OCI-LY3 (cell line): ENCODE measurements around the gene SLC15A1.

ENCODE experiments used
- H2AFZ ChIP-seq: fragments of 200-600, 300-600 bp; shearing (Covaris generic); 2 replicates; pipeline ENCODE4 v1.6.0; 2014; ENCODE audit warnings: antibody characterized with exemption, low read depth, low read length
- H3K27ac ChIP-seq: fragments of 200-600, 300-600 bp; sonication (generic); 2 replicates; pipeline ENCODE4 v1.5.1; 2014; ENCODE audit warnings: mild to moderate bottlenecking, low read length, moderate library complexity, mixed read lengths
- H3K27me3 ChIP-seq: fragments of 200-600, 300-600 bp; sonication (generic); 2 replicates; pipeline ENCODE4 v1.6.1; 2014; ENCODE audit warnings: low read depth, low read length, mixed read lengths
- H3K36me3 ChIP-seq: fragments of 200-600, 300-600 bp; sonication (generic); replicated peaks from 2 replicates; pipeline ENCODE3; 2014; ENCODE audit warnings: low read depth, low read length, mixed read lengths
- H3K4me1 ChIP-seq: fragments of 300-600, 200-600 bp; sonication (generic); 2 replicates; pipeline ENCODE4 v1.6.1; 2014; ENCODE audit warnings: low read length, mixed read lengths
- H3K4me2 ChIP-seq: fragments of 200-600, 300-600 bp; sonication (generic); 2 replicates; pipeline ENCODE4 v1.6.1; 2014; ENCODE audit warnings: low read length, mixed read lengths
- H3K4me3 ChIP-seq: fragments of 300-600, 200-600 bp; sonication (generic); 2 replicates; pipeline ENCODE4 v1.5.1; 2014; ENCODE audit warnings: antibody characterized with exemption, mild to moderate bottlenecking, low read length, moderate library complexity
- H3K79me2 ChIP-seq: fragments of 300-600, 200-600 bp; shearing (Covaris generic); 2 replicates; pipeline ENCODE4 v1.6.1; 2014; ENCODE audit warnings: mild to moderate bottlenecking, low read length, mixed read lengths
- H3K9ac ChIP-seq: fragments of 300-600, 200-600 bp; shearing (Covaris generic); 2 replicates; pipeline ENCODE4 v1.6.0; 2014; ENCODE audit warnings: mild to moderate bottlenecking, low read length, moderate library complexity
- H3K9me3 ChIP-seq: fragments of 200-600, 300-600 bp; shearing (Covaris generic); 2 replicates; pipeline ENCODE4 v1.6.1; 2014; ENCODE audit warnings: low read length, mixed read lengths; ENCODE audit not compliant: insufficient read depth
- H4K20me1 ChIP-seq: fragments of 200-600, 300-600 bp; sonication (generic); 2 replicates; pipeline ENCODE4 v1.6.1; 2016; ENCODE audit warnings: low read length, mixed read lengths; ENCODE audit not compliant: insufficient read depth
- CTCF ChIP-seq: fragments of 200-600, 300-600 bp; sonication (generic); IDR thresholded peaks from 2 replicates; pipeline ENCODE4 v1.5.1; 2014; ENCODE audit warnings: antibody characterized with exemption, low read length, low read depth
- EZH2phosphoT487 ChIP-seq: fragments of 200-600 bp; shearing (Covaris generic); IDR thresholded peaks from 2 replicates; pipeline ENCODE4 v1.6.1; 2018; ENCODE audit warnings: antibody characterized with exemption, mixed run types, low read depth

SLC15A1 gene

GRCh38 chr13:98740131-98740530, 12.3 kb downstream of the SLC15A1 start:
- H4K20me1 ChIP-seq: no peaks in the 10 kb centered on the region
- H3K4me2 ChIP-seq: no peak overlapping the region
- no peaks in the 10 kb centered on the region for H3K79me2 ChIP-seq
- no peaks in the 10 kb centered on the region for H3K36me3 ChIP-seq
- no peak for TF ChIP-seq EZH2phosphoT487
- TF ChIP-seq CTCF: no peak
- no peaks in the 10 kb centered on the region for H3K4me1 ChIP-seq
- H3K4me3 ChIP-seq: no peak overlapping the region
- H2AFZ ChIP-seq: no peak overlapping the region
- H3K27ac ChIP-seq: no peak overlapping the region
- no peaks in the 10 kb centered on the region for H3K9me3 ChIP-seq
- H3K9ac ChIP-seq: no peak overlapping the region
- H3K27me3 ChIP-seq: 0 out of 2 replicates have a peak, but pooled peaks cover 5% of the 10 kb centered on the region

DNA sequence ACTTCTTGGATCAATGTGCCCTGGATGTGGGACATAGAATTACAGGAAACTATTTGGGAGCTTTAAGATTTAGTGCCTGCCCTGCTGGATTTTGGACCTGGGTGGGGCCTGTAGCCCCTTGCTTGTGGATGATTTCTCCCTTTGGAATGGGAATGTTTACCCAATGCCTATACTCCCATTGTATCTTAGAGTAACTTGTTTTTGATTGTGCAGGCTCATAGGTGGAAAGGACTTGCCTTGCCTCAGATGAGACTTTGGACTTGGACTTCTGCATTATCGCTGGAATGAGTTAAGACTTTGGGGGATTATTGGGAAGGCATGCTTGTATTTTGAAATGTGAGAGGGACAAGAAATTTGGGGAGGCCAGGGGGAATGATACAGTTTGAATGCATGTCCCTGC, 13.5 kb downstream of the SLC15A1 start:
- TF ChIP-seq EZH2phosphoT487: no peak
- TF ChIP-seq CTCF: no peak
- no peak overlapping the region for H3K4me2 ChIP-seq
- H3K4me3 ChIP-seq: no peak overlapping the region
- H3K9ac ChIP-seq: no peak overlapping the region
- H2AFZ ChIP-seq: no peak overlapping the region
- H3K9me3 ChIP-seq: no peaks in the 10 kb centered on the region
- no peak overlapping the region for H3K27ac ChIP-seq
- H3K4me1 ChIP-seq: no peaks in the 10 kb centered on the region
- no peaks in the 10 kb centered on the region for H3K36me3 ChIP-seq
- H3K27me3 ChIP-seq: 0 out of 2 replicates have a peak, but pooled peaks cover 5% of the 10 kb centered on the region
- H4K20me1 ChIP-seq: no peaks in the 10 kb centered on the region
- H3K79me2 ChIP-seq: no peaks in the 10 kb centered on the region

- TF ChIP-seq EZH2phosphoT487: no peak
- no peak for TF ChIP-seq CTCF
- H3K27ac ChIP-seq: no peak overlapping the region
- H2AFZ ChIP-seq: no peak overlapping the region
- no peaks in the 10 kb centered on the region for H4K20me1 ChIP-seq
- H3K4me2 ChIP-seq: no peak overlapping the region
- H3K79me2 ChIP-seq: no peaks in the 10 kb centered on the region
- no peaks in the 10 kb centered on the region for H3K36me3 ChIP-seq
- H3K9ac ChIP-seq: no peak overlapping the region
- H3K4me3 ChIP-seq: no peak overlapping the region
- H3K9me3 ChIP-seq: no peaks in the 10 kb centered on the region
- H3K4me1 ChIP-seq: no peaks in the 10 kb centered on the region
- no peaks in the 10 kb centered on the region for H3K27me3 ChIP-seq
Observed at GRCh38 chr13:98738213-98738612, 14.3 kb downstream of the SLC15A1 start.

DNA sequence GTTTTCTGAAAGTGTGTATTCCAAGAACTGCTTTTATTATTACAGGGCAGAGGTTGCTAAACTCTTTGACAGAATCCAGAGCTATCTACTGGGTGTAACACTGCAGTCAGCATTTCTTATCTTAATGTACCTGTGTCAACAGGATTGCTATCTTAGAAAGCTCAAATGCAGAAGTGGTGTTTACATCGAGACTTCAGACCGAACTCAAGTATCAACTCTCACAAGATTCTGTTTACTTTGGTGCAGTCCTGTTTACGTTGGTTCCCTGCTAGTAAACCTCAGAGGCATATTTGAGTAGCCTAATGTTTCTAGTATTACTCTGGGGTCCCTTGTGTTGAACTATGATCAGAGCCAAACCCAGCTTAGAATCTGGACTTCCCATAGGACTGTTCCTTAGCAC, 20.5 kb downstream of the SLC15A1 start:
- TF ChIP-seq EZH2phosphoT487 (no peak), CTCF (no peak)
- Histone ChIP-seq H3K79me2 (no peaks in the 10 kb centered on the region), H3K27me3 (no peaks in the 10 kb centered on the region)

More for the DNA sequence above, 20.5 kb downstream of the SLC15A1 start:
- H3K36me3 ChIP-seq: no peaks in the 10 kb centered on the region
- no peak overlapping the region for H3K4me3 ChIP-seq
- no peak overlapping the region for H3K9ac ChIP-seq
- no peak overlapping the region for H3K27ac ChIP-seq
- H4K20me1 ChIP-seq: no peaks in the 10 kb centered on the region
- no peak overlapping the region for H2AFZ ChIP-seq
- H3K4me1 ChIP-seq: no peaks in the 10 kb centered on the region
- H3K9me3 ChIP-seq: no peaks in the 10 kb centered on the region
- no peak overlapping the region for H3K4me2 ChIP-seq
